Activated T-helper 1 cell treated with anti-CD3 and anti-CD28 coated beads, Interleukin-2, amount 50 U/mL, for 16 hours (primary cell): ENCODE results near the gene SLC1A5.
"Not testable (repeated sequence)": the region's sequence is repeated elsewhere in the genome, so short reads cannot be mapped to it uniquely, and the experiment has no call there.

Source experiments
- DNase-seq, 2 donors: peaks; one replicate each; pipeline ENCODE4 v3.0.0-alpha.2; 2020; ENCODE audit warnings: low read depth in 1 of 2, low spot score in 1 of 2

Gene SLC1A5

DNA sequence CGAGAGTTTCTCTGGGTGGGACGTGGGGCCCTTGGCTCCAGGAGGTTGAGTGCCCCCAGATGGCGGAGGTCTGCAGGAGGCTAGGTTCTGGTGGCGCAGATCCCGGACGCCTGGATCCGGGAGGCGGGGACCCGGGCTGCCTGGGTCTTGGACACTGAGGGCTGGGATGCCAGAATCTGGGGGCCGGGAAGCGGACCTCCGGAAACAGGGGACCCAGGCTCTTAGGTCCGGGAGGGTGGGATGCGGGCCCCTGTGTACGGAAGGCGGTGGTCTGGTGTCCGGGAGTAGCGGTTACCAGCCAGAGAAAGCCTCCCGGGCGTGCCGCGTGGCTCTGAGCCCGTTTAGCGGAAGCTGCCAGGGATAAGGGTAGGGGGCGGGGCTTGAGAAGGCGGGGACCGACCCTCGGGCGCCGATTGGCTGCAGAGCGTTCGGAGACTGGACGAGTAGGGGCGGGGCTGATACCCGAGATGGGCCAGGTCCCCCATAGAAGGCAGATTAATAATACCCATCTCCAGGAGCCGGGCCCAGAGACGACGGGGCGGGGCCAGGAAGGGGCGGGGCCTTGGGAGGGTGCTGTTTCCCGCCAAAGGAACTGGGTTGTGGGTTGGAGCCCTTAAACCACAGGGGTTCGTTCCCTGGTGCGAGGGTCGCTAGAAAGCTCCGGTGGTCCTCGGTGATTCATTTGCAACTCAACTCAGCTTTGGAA is at the start of gene SLC1A5:
Gene SLC1A5, minus strand, starts transcription at position 333 of the 706 bp plus-strand sequence. CDS start 629 bp downstream, outside the sequence.
- DNase-seq = peak; percentile 90 to 98

DNA sequence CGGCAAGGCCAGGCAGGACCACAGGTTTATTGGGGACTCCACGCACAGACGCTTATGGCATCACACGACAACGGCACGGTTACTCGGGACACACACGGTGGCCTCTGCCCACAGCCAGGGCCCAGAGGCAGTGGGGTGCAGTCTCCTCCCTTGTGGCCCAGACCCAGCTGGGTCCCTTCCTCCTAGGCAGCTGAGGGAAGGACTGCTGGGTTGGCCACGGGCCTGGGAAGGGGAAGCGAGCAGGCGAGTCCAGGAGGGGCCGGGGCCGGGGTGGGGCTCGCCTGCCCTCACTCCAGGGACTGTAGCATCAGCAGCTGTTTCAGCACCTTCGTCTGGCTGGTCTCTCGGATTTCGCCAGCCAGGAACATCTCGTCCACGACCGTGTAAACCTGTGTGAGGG is 49.8 kb upstream of the SLC1A5 start:
- DNase-seq = no peak

DNA sequence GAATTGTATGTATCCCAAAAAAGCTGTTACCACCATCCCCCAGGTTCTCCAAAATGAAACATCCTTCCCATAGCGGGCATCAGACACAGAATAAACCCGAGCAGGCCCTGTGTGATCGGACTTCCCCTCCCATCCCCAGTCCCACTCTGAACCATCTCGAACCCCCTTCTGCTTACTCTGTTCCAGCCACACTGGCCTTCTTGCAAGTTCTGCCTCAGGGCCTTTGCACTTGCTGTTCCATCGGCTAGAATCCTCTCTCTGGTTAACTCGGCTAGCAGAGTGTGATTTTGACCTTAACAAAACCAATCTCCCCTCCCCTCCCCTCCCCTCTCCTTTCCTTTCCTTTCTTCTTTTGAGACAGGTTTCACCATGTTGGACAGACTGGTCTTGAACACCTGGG is 46.6 kb upstream of the SLC1A5 start:
- no peak for DNase-seq

DNA sequence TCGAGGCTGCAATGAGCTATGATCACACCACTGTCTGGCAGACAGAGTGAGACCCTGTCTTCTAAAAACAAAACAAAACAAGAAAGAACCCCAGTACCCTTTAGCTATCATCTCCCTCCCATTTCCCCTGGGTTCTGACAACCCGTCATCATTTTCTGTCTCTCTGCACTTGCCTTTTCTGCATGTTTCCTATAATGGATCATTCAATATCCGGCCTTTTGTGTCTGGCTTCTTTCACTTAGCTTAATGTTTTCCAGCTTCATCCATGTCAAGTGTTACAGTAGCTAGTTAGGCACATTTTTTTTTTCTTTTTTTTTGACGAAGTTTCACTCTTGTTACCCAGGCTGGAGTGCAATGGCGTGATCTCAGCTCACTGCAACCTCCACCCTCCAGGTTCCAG is 45.7 kb upstream of the SLC1A5 start:
- no peak for DNase-seq

DNA sequence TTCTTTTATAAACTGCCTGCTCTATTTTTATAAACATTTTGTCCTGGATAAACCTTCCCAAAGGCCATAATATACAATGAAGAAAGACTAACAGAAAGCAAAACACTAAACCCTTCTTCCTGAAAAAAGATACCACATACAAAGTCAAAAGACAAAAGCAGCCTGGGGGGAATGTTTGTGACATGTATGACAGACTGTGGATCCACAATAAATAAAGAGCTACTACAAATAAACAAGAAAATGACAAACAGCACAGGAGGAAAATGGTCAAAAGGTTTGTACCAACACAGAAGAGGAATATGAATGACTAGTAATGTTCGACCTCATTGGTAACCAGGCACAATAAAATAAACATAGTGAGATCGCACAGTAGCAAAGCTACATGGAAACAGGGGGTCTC is 42.5 kb upstream of the SLC1A5 start:
- no peak for DNase-seq

DNA sequence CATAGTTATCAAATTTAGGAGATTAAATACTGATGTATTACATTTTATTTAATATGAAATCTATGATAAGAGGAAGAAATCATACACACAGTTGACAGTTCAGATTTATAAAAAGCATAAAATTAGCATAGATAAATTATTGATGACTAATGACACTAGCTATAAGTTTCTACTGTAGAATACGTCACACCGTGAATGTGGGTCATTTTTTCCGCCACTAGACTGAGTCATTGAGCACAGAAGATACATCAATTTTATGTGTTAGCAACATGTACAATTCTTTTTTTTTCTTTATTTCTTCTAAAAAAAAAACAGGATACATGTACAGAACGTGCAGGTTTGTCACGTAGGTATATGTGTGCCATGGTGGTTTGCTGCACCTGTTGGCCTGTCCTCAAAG is 40.1 kb upstream of the SLC1A5 start:
- DNase-seq = peak in 1 of 2 donors; percentile 24

DNA sequence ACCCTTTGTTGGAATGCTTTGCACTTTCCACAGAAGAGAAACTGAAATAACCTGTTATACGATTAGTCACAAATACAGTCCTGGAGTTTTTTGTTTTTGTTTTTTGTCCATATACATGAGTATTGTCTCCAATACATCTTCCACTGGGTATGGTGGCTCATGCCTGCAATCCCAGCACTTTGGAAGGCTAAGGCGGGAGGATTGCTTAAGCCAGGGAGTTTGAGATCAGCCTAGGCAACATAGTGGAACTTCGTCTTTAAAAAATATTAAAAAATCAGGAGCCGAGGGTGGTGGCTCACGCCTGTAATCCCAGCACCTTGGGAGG is 37.3 kb upstream of the SLC1A5 start:
- no peak for DNase-seq

DNA sequence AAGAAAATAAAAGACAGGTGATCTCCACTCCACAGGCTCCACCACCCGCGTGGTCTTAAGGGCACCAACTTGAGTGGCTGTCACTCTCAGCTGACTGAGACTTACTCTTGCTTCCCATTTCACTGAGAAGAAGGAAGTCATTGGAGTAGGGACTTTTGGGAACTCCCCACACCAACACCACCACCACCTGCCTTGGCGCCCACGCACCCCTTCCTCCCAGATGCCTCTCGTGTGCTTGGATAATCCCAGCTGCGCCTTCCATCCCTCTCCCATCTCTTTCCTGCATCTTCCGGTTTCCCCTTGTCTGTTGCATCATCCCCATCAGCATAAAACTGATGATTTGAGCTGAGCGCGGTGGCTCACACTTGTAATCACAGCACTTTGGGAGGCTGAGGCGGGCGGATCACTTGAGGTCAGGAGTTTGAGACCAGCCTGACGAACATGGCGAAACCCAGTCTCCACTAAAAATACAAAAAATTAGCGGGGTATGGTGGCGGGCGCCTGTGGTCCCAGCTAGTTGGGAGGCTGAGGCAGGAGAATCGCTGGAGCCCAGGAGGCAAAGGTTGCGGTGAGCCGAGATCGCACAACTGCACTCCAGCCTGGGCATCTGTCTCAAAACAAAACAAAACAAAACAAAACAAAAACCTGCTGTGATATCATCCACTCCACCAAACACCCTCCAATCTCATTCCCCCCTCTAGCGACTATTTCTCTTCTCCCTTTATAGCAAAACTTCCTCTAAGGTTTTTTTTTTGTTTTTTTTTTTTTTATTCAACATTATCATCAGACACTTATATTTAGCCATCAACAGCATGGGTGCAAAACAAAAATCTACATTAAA is 36.7 kb upstream of the SLC1A5 start:
- no peak for DNase-seq

DNA sequence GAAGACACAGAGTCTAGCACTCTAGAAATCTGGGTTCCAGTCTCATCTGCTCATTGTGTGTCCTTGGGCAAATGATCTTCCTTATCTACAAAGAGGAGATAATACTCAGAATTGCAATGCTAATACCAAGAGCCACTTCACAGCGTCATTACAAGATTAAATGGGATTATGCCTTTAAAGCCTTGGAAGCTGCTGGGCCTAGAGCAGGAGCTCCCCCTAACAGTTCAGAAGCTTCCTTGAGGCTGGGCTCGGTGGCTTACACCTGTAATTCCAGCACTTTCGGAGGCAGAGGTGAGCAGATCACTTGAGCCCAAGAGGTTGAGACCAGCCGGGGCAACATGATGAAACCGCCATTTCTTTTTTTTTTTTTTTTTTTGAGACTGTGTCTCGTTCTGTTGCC is 34.7 kb upstream of the SLC1A5 start:
- DNase-seq = no peak

DNA sequence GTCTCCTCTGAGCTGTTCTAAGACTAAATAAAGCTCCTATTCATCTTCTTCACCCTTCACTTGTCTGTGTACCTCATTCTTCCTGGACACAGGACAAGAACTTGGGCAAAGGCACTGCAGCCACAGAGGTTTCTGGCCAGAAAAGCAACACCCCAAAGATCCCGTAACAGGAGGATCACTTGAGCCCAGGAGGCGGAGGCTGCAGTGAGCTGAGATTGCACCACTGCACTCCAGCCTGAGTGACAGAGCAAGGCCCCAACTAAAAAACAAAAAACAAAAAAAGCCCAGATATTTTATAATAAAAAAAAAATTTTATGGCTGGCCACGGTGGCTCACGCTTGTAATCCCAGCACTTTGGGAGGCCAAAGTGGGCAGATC is 34.0 kb upstream of the SLC1A5 start:
- DNase-seq = not testable (repeated sequence)

DNA sequence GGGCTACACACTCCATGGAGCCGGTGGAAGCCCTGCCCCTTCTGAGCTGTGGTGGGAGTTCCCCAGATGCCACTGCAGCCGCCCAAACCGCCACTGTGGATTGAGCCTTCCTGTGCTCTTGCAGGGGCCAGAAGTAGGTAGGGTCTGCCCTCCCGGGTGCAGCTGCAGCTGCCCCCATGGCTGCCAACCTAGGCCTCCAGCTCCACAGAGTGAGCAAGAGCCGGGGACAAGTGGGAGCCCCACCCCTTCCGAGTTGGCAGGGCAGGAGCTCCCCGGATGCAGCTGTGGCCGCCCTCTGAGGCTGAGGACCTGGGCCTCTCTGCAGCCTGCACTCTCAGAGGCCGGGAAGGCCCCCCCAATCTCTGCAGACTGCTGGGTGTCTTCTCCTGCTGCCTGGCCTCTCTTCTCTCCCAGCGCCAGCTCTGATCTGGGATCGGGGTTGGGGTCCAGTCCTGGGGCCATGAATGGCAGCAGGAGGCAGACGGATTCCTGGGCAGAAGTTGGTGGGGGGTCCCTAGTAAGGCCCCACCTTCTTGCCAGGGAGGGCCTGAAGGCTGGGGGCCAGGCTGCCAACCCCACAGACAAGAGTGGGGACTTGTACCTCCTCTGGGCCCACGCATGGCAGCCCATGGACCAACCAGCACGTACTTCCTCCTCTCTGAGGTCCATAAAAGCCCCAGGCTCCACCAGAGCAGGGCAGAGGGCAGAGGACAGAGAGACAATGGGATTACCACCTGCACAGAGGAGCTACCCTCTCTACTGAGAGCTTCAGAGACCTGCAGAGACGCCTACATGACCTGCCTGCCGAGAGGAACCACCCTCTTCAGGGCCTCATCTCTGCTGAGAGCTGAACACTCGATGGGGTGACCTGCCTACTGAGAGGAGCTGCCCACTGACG is 33.4 kb upstream of the SLC1A5 start:
- DNase-seq = peak; percentile 7 to 22

DNA sequence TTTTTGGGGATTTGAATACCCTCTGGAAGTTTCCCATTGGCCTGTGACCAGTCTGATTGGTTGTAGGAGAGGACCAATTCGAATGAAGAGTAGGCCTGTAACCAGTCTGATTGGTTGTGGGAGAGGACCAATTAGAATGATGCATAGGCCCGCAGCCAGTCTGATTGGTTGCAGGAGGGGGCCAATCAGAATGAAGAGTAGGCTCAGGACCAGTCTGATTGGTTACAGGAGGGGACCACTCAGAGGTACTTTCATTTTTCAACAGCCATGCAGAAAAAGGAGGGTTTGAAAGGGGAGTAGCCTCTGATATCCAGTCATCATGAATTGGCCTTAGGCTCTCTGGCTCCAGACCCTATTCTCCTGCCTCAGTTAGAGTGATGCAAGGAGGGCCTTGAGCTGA is 30.4 kb upstream of the SLC1A5 start:
- DNase-seq = no peak

DNA sequence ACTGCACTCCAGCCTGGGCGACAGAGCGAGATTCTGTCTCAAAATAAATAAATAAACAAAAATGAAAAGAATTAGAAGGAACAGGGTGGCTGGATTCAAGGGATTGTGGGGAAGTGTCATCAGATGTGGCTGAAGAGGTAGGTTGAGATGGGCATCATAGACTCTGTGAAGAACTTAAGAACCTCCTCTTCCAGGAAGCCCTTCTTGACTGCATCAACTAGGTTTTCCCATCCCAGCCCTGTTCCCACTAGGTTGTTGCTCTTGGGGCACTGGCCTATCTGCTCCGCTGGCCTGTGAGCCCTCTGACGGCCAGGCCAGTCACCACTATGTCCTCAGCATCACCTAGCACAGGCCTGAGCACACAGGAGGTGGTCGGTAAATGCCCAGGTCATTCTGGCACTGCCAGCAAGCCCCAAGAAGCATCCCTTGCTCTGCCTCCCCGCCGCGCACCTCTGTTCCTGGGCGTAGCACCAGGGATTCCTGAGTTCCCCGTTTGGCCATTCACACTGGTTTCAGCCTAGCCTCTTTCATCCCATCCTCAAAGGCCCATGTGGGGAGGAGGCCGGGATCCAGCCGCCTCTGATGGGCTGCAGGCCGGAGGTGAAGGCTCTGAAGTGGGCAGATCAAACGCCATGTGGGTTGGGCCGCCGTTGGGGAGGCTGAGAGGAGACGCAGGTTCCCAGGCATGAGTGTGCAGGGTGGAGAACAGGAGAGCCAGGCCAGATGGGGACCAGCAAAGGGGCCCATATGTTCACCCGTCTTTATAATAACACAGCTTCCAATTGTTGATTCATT is 27.6 kb upstream of the SLC1A5 start:
- DNase-seq = no peak

DNA sequence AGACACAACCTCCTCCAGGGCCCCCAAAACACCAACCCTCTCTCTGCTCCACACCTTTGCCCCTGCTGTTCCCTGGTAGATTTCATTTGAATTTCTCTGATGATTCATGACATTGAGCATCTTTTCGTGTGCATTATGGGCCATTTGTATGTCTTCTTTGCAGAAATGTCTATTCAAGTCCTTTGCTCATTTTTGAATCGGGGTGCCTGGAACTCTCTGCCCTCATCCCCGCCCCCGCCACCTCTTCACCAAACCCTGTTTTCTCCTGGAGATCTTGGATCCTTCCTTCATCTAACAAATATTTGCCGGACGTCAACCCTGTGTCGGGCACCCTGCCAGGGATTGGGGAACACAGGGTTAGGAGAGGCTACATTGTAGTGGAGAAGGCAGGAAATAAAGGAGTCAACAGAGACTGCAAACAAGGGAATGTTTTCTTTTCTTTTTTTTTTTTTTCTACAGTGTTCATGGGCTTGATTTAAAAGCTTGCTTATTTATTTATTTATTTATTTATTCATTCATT is 25.5 kb upstream of the SLC1A5 start:
- DNase-seq = no peak

DNA sequence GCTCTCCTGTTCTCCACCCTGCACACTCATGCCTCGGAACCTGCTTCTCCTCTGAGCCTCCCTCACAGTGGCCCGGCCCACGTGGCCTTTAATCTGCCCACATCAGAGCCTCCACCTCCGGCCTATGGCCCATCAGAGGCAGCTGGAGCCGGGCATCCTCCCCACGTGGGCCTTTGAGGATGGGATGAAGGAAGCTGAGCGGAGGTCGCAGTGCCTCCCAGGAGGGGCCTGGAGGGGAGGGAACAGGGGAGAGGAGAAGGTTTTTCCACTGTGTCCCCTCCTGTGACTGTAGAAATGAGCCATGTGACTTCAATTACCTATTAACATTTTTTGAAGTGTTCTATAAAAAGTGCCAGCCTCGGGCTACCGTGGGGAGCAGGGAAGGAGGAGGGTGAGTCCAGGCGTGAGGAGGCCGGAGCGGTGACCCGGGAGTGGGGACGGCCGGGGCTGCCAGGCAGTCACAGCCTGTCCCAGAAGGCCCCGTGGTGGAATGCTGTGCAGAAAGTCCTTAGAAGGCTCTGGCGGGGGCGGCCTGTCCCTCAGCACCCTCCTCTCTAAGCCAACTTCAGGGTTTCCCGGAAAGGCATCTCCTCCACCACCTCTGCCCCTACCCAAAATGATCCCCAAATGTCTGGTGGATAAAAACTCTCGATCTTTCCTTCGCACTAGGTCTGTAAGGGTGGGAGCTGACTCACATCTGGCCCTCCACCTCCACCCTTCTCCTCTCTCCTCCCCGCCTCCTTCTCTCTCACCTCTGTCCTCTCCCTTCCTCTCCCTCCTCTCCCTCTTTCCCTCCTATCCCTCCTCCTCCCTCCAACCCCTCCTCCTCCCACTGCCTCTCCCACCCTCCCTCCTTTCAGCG is 24.8 kb upstream of the SLC1A5 start:
- DNase-seq = no peak

DNA sequence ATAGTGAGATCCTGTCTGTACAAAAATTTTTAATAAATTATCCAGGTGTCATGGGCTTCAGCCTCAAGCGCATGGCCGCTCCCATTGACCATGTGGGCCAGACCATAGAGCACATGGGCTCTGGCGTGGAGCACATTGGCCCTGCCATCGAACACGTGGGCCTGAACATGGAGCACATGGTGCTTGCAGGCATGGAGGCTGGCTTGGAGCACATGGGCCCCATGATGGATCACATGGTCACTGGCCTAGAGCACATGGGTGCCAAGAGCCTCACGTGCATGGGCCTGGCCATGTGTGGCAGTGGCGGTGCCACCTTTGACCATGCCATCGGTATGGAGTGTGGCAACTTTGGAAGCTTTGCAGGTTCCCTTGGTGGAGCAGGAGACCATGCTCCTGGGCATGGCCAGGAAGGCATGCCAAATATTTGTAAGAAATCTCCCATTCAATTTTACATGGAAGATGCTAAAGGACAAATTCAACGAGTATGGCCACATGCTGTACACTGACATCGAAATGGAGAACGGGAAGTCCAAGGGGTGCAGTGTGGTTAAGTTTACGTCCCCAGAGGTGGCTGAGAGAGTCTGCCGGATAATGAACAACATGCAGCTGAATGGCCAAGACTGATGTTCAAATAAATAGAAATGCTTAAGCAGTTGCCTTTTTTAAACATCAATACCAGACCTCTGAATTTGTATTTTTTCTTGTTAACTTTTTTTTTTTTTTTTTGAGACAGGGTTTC is 21.3 kb upstream of the SLC1A5 start:
- no peak for DNase-seq

DNA sequence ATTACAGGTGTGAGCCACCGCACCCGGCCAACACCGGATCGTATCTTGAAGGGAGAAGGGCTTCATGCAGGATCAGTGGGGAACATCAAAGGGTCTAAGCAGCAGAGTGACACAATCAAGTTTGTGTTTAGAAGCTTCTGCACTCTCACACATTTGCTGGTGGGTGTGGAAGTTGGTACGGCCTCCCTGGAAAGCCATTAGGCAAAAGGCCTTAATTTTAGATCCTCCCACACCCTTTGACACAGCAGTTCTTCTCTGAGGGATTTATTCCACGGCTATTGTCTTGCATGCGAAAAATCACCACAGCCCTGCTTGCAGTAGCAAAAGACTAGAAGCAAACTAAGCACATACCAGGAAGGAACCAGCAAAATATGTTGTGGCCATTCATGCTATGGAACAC is 18.3 kb upstream of the SLC1A5 start:
- no peak for DNase-seq

DNA sequence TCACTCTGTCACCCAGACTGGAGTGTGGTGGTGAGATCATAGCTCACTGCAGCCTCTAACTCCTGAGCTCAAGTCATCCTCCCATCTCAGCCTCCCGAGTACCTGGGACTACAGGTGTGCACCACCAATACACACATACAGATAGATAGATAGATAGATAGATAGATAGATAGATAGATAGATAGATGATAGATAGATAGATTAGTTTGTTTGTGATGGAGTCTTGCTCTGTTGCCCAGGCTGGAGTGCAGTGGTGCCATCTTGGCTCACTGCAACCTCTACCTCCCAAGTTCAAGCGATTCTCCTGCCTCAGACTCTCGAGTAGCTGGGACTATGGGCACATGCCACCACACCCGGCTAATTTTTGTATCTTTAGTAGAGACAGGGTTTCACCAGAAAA is 16.0 kb upstream of the SLC1A5 start:
- not testable (repeated sequence) for DNase-seq

DNA sequence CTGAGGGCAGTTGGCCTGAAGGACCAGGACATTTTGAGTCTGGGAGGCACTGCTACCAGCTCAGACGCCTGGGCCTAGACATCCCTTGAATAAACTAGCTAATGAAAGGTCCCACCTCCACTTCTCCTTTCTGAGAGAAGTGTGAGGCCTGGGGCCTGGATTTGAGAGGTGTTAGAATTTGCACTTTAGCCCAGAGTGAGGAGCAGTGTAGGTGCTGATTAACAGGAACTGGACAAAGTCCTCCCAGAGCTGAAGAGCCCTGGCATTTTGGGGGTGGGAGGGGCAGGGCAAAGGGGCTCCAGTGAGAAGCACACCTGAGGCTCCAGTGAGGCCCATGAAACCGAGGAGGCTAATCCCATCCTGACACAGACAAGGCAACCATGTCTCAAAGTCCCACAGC is 15.2 kb upstream of the SLC1A5 start:
- DNase-seq = no peak
